Measurements from ENCODE around the gene UBASH3B.

- TF ChIP-seq USF1 (IDR thresholded peaks at IDR 0.05) (no peak), TAF1 (IDR thresholded peaks at IDR 0.05; ENCODE audit: low read depth) (no peak), MAX (IDR thresholded peaks at IDR 0.05) (no peak), YY1 (IDR thresholded peaks at IDR 0.05; ENCODE audit: low read depth) (no peak), FOXM1 (IDR thresholded peaks at IDR 0.05; ENCODE audit: borderline replicate concordance, low read depth) (no peak), EP300 (IDR thresholded peaks at IDR 0.05; ENCODE audit: borderline replicate concordance) (no peak), NFIC (IDR thresholded peaks at IDR 0.05) (no peak), ZBTB7A (IDR thresholded peaks at IDR 0.05; ENCODE audit: low read depth) (no peak), REST (IDR thresholded peaks at IDR 0.05; ENCODE audit: low read depth) (no peak), CEBPB (IDR thresholded peaks at IDR 0.05) (no peak), RAD21 (IDR thresholded peaks at IDR 0.05; ENCODE audit: low read depth) (no peak)
Measured at GRCh38 chr11:122746611-122747244, 91.2 kb downstream of the UBASH3B start.
